IPS-18c (cell line): ENCODE measurements around the gene POLK.

ENCODE experiments used
- H3K4me3 ChIP-seq: 2 replicates; pipeline ENCODE4 v1.7.0; 2013; ENCODE audit warnings: low read depth, mild to moderate bottlenecking, low read length, moderate library complexity; ENCODE audit not compliant: insufficient read depth
- H3K9me3 ChIP-seq: one replicate; pipeline ENCODE4 v1.6.1; 2013; ENCODE audit warnings: mild to moderate bottlenecking, low read length, moderate library complexity; ENCODE audit not compliant: control insufficient read depth, insufficient read depth

The POLK gene

GRCh38 chr5:75612901-75613300 lies 101.2 kb downstream of the POLK start:
- H3K4me3 ChIP-seq: no peak overlapping the region
- H3K9me3 ChIP-seq: no peaks in the 10 kb centered on the region

GRCh38 chr5:75614176-75614575 lies 102.5 kb downstream of the POLK start:
- no peaks in the 10 kb centered on the region for H3K9me3 ChIP-seq
- no peak overlapping the region for H3K4me3 ChIP-seq

GRCh38 chr5:75616371-75616881 lies 104.7 kb downstream of the POLK start:
- Histone ChIP-seq H3K4me3 (no peak overlapping the region), H3K9me3 (no peaks in the 10 kb centered on the region)

- Histone ChIP-seq H3K4me3 (no peak overlapping the region), H3K9me3 (no peaks in the 10 kb centered on the region)
Measured at GRCh38 chr5:75616971-75617621, 105.4 kb downstream of the POLK start.

- H3K4me3 ChIP-seq: no peak overlapping the region
- no peaks in the 10 kb centered on the region for H3K9me3 ChIP-seq
Measured at GRCh38 chr5:75617736-75618352, 106.2 kb downstream of the POLK start.

- Histone ChIP-seq H3K9me3 (no peaks in the 10 kb centered on the region), H3K4me3 (no peak overlapping the region)
Measured at GRCh38 chr5:75620184-75620959, 108.7 kb downstream of the POLK start.

- Histone ChIP-seq H3K4me3 (no peak overlapping the region), H3K9me3 (no peaks in the 10 kb centered on the region)
Measured at GRCh38 chr5:75622564-75622963, 110.9 kb downstream of the POLK start.

- no peak overlapping the region for H3K4me3 ChIP-seq
Measured at GRCh38 chr5:75623846-75624245, 112.2 kb downstream of the POLK start.

GRCh38 chr5:75626959-75627358 lies 115.3 kb downstream of the POLK start:
- no peak overlapping the region for H3K4me3 ChIP-seq

More at GRCh38 chr5:75623846-75624245, 112.2 kb downstream of the POLK start:
- no peaks in the 10 kb centered on the region for H3K9me3 ChIP-seq

GRCh38 chr5:75627801-75628200 lies 116.1 kb downstream of the POLK start:
- no peak overlapping the region for H3K4me3 ChIP-seq

More at GRCh38 chr5:75626959-75627358, 115.3 kb downstream of the POLK start:
- no peaks in the 10 kb centered on the region for H3K9me3 ChIP-seq

GRCh38 chr5:75630875-75631274 lies 119.2 kb downstream of the POLK start:
- no peaks in the 10 kb centered on the region for H3K9me3 ChIP-seq

More at GRCh38 chr5:75627801-75628200, 116.1 kb downstream of the POLK start:
- no peaks in the 10 kb centered on the region for H3K9me3 ChIP-seq

GRCh38 chr5:75632321-75632720 lies 120.6 kb downstream of the POLK start:
- H3K4me3 ChIP-seq: no peak overlapping the region
- H3K9me3 ChIP-seq: no peaks in the 10 kb centered on the region

More at GRCh38 chr5:75630875-75631274, 119.2 kb downstream of the POLK start:
- H3K4me3 ChIP-seq: no peak overlapping the region

- Histone ChIP-seq H3K9me3 (no peaks in the 10 kb centered on the region), H3K4me3 (no peak overlapping the region)
Measured at GRCh38 chr5:75637949-75638348, 126.3 kb downstream of the POLK start.

GRCh38 chr5:75639535-75640311 lies 128.0 kb downstream of the POLK start:
- Histone ChIP-seq H3K9me3 (no peaks in the 10 kb centered on the region), H3K4me3 (no peak overlapping the region)

GRCh38 chr5:75640395-75640794 lies 128.7 kb downstream of the POLK start:
- Histone ChIP-seq H3K9me3 (no peaks in the 10 kb centered on the region), H3K4me3 (no peak overlapping the region)

GRCh38 chr5:75640826-75641225 lies 129.1 kb downstream of the POLK start:
- Histone ChIP-seq H3K9me3 (no peaks in the 10 kb centered on the region), H3K4me3 (no peak overlapping the region)

- Histone ChIP-seq H3K9me3 (no peaks in the 10 kb centered on the region), H3K4me3 (no peak overlapping the region)
Measured at GRCh38 chr5:75648712-75649111, 137.0 kb downstream of the POLK start.
